Mesothelial cell of epicardium (in vitro differentiated cells): ENCODE results near the gene SLC66A1. TPM values are rescaled to one million over a fixed set of nuclear protein-coding genes. Genes with fewer than 3 reads are reported as not detected.

Experiments used
- DNase-seq, 2 experiments: peaks; one replicate each; pipeline ENCODE4 v3.0.0; 2021; ENCODE audit warnings: low spot score in 2 of 2; ENCODE audit not compliant: unreplicated experiment in 2 of 2
- H3K27ac Mint-ChIP-seq: 2 replicates; pipeline ENCODE4 v1.8.0; 2021; ENCODE audit warnings: mixed read lengths
- H3K27me3 Mint-ChIP-seq: 2 replicates; pipeline ENCODE4 v1.8.0; 2021; ENCODE audit warnings: low read depth, mixed read lengths
- H3K36me3 Mint-ChIP-seq: 2 replicates; pipeline ENCODE4 v1.8.0; 2021; ENCODE audit warnings: mixed read lengths
- H3K4me1 Mint-ChIP-seq: 2 replicates; pipeline ENCODE4 v1.8.0; 2021; ENCODE audit warnings: mixed read lengths
- H3K4me3 Mint-ChIP-seq: 2 replicates; pipeline ENCODE4 v1.8.0; 2021; ENCODE audit warnings: mild to moderate bottlenecking, moderate library complexity, mixed read lengths
- H3K9me3 Mint-ChIP-seq: 2 replicates; pipeline ENCODE4 v1.8.0; 2021; ENCODE audit warnings: mixed read lengths
- total RNA-seq: library from RNA; stranded (reverse); gene quantifications from 3 replicates; pipeline ENCODE4 v1.2.1, GENCODE V29; 2021
- TF ChIP-seq, protein P1 (sequence below): fragments of 200-600 bp; sonication (generic); IDR thresholded peaks from one replicate; pipeline ENCODE4 v1.5.0; 2021; ENCODE audit warnings: antibody characterized with exemption; ENCODE audit not compliant: unreplicated experiment

SLC66A1 gene
- total RNA-seq, 1 donor from 2014 or later = 20.9 TPM

DNA sequence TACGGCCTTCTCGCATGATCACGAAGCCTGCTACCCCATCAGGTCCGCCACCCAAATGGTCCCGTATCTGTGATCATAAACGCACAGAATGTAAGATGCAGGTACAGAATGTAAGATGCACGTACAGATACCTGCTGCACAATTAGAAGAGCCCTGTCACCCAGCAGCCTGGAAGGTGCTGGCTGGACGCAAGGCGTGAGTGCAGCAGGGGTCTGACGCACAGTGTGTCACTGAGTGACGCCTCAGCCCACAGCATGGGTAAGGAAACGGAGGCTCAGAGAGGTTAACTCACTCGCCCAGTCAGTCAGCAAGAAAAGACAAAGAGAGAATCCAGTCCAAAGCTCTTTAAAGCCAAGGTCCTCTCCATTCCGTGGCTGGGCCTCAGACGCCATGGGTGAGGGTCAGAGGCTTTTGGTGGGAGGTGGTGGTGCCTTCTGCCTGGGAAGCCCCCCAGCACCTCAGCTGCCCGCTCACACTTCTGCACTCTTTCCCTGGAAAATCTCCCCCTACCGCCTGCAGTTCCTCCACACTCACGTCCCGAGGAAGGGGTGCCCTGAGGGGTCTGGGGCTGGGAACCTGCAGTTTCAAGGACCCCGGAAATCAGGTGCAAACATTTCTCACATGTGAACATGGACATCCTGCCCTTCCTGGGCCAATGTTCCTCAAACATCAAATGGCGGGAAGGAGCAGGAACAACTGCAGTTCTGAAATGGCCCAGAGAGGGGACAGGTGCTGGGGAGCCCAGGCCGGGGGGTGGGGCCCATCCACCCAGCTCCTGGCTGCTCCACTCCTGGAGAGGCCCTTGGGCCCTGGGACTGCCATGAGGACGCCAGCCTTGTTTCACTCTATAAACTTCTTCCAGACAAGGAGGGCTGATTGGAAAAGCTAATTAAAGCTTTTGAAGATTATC, 59.4 kb downstream of the SLC66A1 start:
- no peak overlapping the region for H3K27ac Mint-ChIP-seq
- H3K4me3 Mint-ChIP-seq = no peak overlapping the region
- DNase-seq = no peak
- TF ChIP-seq, protein P1, sequence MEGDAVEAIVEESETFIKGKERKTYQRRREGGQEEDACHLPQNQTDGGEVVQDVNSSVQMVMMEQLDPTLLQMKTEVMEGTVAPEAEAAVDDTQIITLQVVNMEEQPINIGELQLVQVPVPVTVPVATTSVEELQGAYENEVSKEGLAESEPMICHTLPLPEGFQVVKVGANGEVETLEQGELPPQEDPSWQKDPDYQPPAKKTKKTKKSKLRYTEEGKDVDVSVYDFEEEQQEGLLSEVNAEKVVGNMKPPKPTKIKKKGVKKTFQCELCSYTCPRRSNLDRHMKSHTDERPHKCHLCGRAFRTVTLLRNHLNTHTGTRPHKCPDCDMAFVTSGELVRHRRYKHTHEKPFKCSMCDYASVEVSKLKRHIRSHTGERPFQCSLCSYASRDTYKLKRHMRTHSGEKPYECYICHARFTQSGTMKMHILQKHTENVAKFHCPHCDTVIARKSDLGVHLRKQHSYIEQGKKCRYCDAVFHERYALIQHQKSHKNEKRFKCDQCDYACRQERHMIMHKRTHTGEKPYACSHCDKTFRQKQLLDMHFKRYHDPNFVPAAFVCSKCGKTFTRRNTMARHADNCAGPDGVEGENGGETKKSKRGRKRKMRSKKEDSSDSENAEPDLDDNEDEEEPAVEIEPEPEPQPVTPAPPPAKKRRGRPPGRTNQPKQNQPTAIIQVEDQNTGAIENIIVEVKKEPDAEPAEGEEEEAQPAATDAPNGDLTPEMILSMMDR = no peak
- H3K4me1 Mint-ChIP-seq = peaks cover 27% of the 10 kb centered on the region
- H3K9me3 Mint-ChIP-seq = no peaks in the 10 kb centered on the region
- no peaks in the 10 kb centered on the region for H3K27me3 Mint-ChIP-seq
- H3K36me3 Mint-ChIP-seq = peaks cover 7% of the 10 kb centered on the region

DNA sequence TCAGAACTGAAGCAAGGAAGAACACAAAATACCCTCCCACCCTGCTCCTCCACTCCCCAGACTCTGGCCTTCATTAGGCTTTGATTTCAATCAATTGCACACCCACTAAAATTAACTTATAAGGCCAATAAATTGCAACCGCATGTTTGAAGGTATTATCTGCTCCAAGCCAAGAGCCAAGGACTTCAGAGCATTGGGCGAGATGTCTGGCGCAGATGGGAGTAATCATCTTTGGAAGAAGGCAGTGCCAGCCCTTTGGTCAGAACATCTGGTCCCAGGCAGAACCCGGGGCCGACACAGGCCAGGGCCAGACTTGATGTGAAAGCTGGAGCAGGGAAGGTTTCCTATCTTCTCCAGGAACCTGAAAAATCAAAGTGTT, 60.0 kb downstream of the SLC66A1 start:
- H3K4me3 Mint-ChIP-seq = no peak overlapping the region
- peaks cover 3% of the 10 kb centered on the region for H3K9me3 Mint-ChIP-seq
- TF ChIP-seq, protein P1 = no peak
- peaks cover 27% of the 10 kb centered on the region for H3K4me1 Mint-ChIP-seq
- DNase-seq = no peak
- H3K27ac Mint-ChIP-seq = peak overlapping the region; percentile 72
- H3K27me3 Mint-ChIP-seq = no peaks in the 10 kb centered on the region
- H3K36me3 Mint-ChIP-seq = peaks cover 13% of the 10 kb centered on the region

DNA sequence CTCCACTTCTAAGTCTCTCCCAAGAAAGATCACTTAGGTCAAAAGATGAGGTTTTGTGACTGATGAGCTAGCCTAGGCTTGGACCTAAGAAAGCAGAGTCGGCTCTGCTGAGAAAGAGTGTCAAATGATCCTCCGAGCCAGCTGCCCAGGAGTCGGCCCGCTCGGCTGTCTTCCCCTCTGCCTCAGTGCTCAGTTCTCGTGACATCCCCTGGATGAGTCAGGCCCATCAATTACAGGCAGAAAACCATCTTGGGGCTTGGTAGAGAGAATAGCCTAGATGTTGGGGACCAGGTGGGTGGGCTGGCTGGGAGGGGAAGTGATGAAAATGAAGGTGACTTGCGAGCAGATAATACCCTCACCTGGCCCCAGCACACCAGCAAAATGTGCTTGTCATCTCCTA, 60.5 kb downstream of the SLC66A1 start:
- DNase-seq = no peak
- Mint-ChIP-seq H3K27ac (peak overlapping the region; percentile 72), H3K4me3 (no peak overlapping the region), H3K36me3 (peaks cover 16% of the 10 kb centered on the region), H3K27me3 (no peaks in the 10 kb centered on the region), H3K4me1 (peaks cover 27% of the 10 kb centered on the region), H3K9me3 (peaks cover 3% of the 10 kb centered on the region)
- TF ChIP-seq, protein P1 = no peak

DNA sequence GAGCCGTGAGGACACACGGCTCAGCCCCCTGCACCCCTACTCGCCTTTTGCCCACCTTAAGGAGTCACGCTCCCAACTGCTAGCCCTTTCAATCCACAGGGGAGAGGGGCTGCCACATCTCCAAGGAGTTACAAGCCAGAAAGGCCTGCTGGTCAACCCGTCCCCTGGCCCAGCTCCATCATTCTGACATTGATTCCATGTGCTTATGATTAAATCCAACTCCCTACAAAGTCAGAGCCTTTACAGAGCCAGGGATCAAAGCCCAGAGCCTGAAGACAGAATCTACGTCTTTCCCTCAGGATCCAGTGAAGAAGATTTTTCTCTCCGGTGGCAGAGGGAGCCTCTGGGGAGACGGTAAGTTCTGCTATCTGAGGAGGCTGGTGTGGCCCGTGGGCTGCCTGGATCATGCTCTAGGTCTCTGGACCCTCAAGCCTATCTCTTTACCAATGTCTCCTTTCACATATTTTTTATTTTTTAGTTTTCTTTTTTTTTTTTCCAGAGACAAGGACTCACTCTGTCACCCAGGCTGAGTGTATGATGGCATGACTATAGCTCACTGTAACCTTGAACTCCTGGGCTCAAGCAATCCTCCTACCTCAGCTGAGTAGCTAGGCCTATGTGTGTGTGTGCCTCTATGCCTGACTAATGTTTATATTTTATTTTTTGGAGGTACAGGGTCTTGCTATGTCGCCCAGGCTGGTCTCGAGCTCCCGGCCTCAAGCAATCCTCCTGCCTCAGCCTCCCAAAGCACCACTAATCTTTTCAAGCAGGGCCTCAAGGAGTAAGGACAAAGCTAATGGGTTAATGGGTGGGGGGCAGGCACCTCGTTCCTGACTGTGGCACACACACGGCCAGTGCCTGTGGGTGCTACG, 61.3 kb downstream of the SLC66A1 start:
- H3K36me3 Mint-ChIP-seq = peaks cover 24% of the 10 kb centered on the region
- DNase-seq = no peak
- H3K4me3 Mint-ChIP-seq = no peak overlapping the region
- H3K9me3 Mint-ChIP-seq = peaks cover 3% of the 10 kb centered on the region
- H3K4me1 Mint-ChIP-seq = peaks cover 27% of the 10 kb centered on the region
- H3K27me3 Mint-ChIP-seq = no peaks in the 10 kb centered on the region
- TF ChIP-seq, protein P1 = no peak
- H3K27ac Mint-ChIP-seq = peak overlapping the region; percentile 43

DNA sequence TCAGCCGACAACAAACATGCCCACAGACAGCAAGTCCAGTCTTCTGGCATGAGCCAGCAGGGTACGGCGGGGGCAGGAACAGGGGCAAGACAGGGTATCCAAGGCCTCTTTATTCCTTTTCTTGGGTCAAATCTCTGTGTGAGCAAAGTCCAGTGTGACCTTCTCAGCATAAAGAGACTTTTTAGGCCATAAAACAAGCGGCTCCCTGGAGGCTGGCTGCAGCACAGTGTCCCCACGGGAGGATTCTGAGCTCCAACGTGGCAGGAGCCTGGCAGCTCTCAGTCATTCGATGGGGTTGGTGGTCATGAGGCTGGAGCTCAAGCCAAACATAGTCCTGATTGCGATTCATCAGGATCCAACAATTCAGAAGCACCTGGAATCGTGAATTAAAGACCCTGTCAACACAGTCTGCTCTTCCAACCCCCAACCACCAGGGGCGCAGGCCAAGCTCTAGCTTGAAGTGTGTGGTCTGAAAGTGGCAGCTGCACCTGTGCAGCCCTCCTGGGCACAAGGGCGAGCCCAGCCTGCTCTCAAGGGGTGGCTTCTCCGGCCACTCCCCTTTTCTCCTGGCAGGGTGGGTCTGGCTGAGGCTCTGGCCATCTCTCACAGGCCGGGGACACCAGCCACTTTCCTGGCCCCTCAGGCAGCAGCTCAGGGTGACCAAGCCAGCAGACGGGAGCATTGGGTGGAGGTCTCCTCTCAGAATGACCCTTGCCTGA, 62.1 kb downstream of the SLC66A1 start:
- Mint-ChIP-seq H3K9me3 (peaks cover 3% of the 10 kb centered on the region), H3K36me3 (peaks cover 25% of the 10 kb centered on the region), H3K27ac (no peak overlapping the region), H3K4me1 (peaks cover 20% of the 10 kb centered on the region), H3K4me3 (no peak overlapping the region), H3K27me3 (no peaks in the 10 kb centered on the region)
- TF ChIP-seq, protein P1 = peak; percentile 80
- no peak for DNase-seq
